ENCODE results near the gene GADL1.

GRCh38 chr3:30676424-30677346 lies 217.8 kb downstream of the GADL1 start:
- TF ChIP-seq PATZ1 (CRISPR knock-in tag; IDR thresholded peaks at IDR 0.05; ENCODE audit: borderline replicate concordance) (no peak), RARB (CRISPR knock-in tag; IDR thresholded peaks at IDR 0.05) (no peak), CSRNP3 (CRISPR knock-in tag; IDR thresholded peaks at IDR 0.05) (no peak), ZFP30 (CRISPR knock-in tag; IDR thresholded peaks at IDR 0.05) (no peak), SNAI2 (CRISPR knock-in tag; IDR thresholded peaks at IDR 0.05) (no peak), TOX (CRISPR knock-in tag; IDR thresholded peaks at IDR 0.05; ENCODE audit: borderline replicate concordance) (no peak), ARNTL (CRISPR knock-in tag; IDR thresholded peaks at IDR 0.05; ENCODE audit: borderline replicate concordance, low read depth) (no peak)

All from SK-N-SH treated with all-trans-retinoic acid at 6 μM for 48 hours (cell line).